HFFc6 (cell line): Measurements from ENCODE around the gene NFE2L3. TPM values are rescaled to one million over a fixed set of nuclear protein-coding genes. Genes with fewer than 3 reads are reported as not detected.
A peak's percentile ranks its signal among the peaks of the same experiment; 100 is the strongest.

Experiments
- DNase-seq: peaks from one replicate; pipeline ENCODE4 v3.0.0-alpha.2; 2018
- H3K27ac Mint-ChIP-seq: 2 replicates; pipeline ENCODE4 v1.8.0; 2020; ENCODE audit warnings: mild to moderate bottlenecking, mixed read lengths
- H3K27me3 Mint-ChIP-seq: 2 replicates; pipeline ENCODE4 v1.8.0; 2021; ENCODE audit warnings: mild to moderate bottlenecking, moderate library complexity, mixed read lengths; ENCODE audit not compliant: insufficient read depth
- H3K36me3 Mint-ChIP-seq: 2 replicates; pipeline ENCODE4 v1.8.0; 2021; ENCODE audit warnings: low read depth, mixed read lengths
- H3K4me1 Mint-ChIP-seq: 2 replicates; pipeline ENCODE4 v1.8.0; 2020; ENCODE audit warnings: low read depth, mixed read lengths
- H3K4me3 Mint-ChIP-seq: 2 replicates; pipeline ENCODE4 v1.8.0; 2020; ENCODE audit warnings: mild to moderate bottlenecking, moderate library complexity, mixed read lengths
- H3K9me3 Mint-ChIP-seq: 2 replicates; pipeline ENCODE4 v1.8.0; 2020; ENCODE audit warnings: mild to moderate bottlenecking, mixed read lengths
- CTCF ChIP-seq: fragments of 200-600 bp; sonication (generic); IDR thresholded peaks from 2 replicates; pipeline ENCODE4 v1.5.0; 2021; ENCODE audit warnings: antibody characterized with exemption, mild to moderate bottlenecking
- total RNA-seq, 6 experiments: library from RNA; stranded (reverse); fragmentation: NEBNext Ultra II Directional; extraction: Animal tissue kit (Norgen Biotek cat#: 25700); gene quantifications; 2 replicates in 1 of 6; 3 replicates in 5 of 6; pipeline ENCODE4 v1.2.3, GENCODE V29; 2021

Gene NFE2L3
- total RNA-seq, 6 experiments from 2014 or later: 2.3 to 6.5 (median 2.7) TPM

GRCh38 chr7:26167303-26167934, 15.4 kb downstream of the NFE2L3 start:
- Mint-ChIP-seq H3K27me3 (no peaks in the 10 kb centered on the region; the same call in 1 of the 2 replicates), H3K4me3 (no peak overlapping the region), H3K9me3 (no peaks in the 10 kb centered on the region), H3K4me1 (no peaks in the 10 kb centered on the region), H3K36me3 (no peaks in the 10 kb centered on the region), H3K27ac (no peak overlapping the region)
- DNase-seq: no peak
- no peak for TF ChIP-seq CTCF

GRCh38 chr7:26168458-26169023, 16.5 kb downstream of the NFE2L3 start:
- peak; percentile 58 for TF ChIP-seq CTCF
- Mint-ChIP-seq H3K9me3 (no peaks in the 10 kb centered on the region), H3K27ac (no peak overlapping the region), H3K36me3 (no peaks in the 10 kb centered on the region), H3K4me3 (no peak overlapping the region), H3K4me1 (no peaks in the 10 kb centered on the region), H3K27me3 (no peaks in the 10 kb centered on the region; the same call in 1 of the 2 replicates)
- DNase-seq: no peak

- H3K4me3 Mint-ChIP-seq: no peak overlapping the region
- TF ChIP-seq CTCF: no peak
- no peaks in the 10 kb centered on the region for H3K27me3 Mint-ChIP-seq
- H3K27ac Mint-ChIP-seq: no peak overlapping the region
- no peaks in the 10 kb centered on the region for H3K9me3 Mint-ChIP-seq
- no peak for DNase-seq
- no peaks in the 10 kb centered on the region for H3K36me3 Mint-ChIP-seq
- H3K4me1 Mint-ChIP-seq: no peaks in the 10 kb centered on the region
Measured at GRCh38 chr7:26169271-26169670, 17.3 kb downstream of the NFE2L3 start.

- H3K36me3 Mint-ChIP-seq: no peaks in the 10 kb centered on the region
- H3K4me1 Mint-ChIP-seq: no peaks in the 10 kb centered on the region
- no peak overlapping the region for H3K27ac Mint-ChIP-seq
- H3K4me3 Mint-ChIP-seq: no peak overlapping the region
- no peaks in the 10 kb centered on the region for H3K9me3 Mint-ChIP-seq
- H3K27me3 Mint-ChIP-seq: no peaks in the 10 kb centered on the region
- DNase-seq: no peak
- no peak for TF ChIP-seq CTCF
Measured at GRCh38 chr7:26170663-26171062, 18.7 kb downstream of the NFE2L3 start.

GRCh38 chr7:26171601-26172000, 19.6 kb downstream of the NFE2L3 start:
- no peak for DNase-seq
- H3K27me3 Mint-ChIP-seq: no peaks in the 10 kb centered on the region
- no peak overlapping the region for H3K27ac Mint-ChIP-seq
- no peak overlapping the region for H3K4me3 Mint-ChIP-seq
- no peaks in the 10 kb centered on the region for H3K4me1 Mint-ChIP-seq
- no peak for TF ChIP-seq CTCF
- no peaks in the 10 kb centered on the region for H3K36me3 Mint-ChIP-seq
- H3K9me3 Mint-ChIP-seq: no peaks in the 10 kb centered on the region
